Mammary epithelial cell (primary cell): ENCODE results near the gene GLYATL1B.

Experiments
- EZH2 ChIP-seq: IDR thresholded peaks from 2 replicates; pipeline ENCODE4 v1.6.1; 2012; ENCODE audit warnings: low read length, inconsistent platforms, borderline replicate concordance
- TF ChIP-seq, protein P1 (sequence below), 2 donors: IDR thresholded peaks in 1 of 2; conservative IDR thresholded peaks in 1 of 2; 2 replicates each; pipeline ENCODE4 v1.5.1; 2011 to 2012; ENCODE audit warnings: inconsistent platforms in 2 of 2, low read length in 2 of 2, mild to moderate bottlenecking in 2 of 2, control low read depth in 1 of 2, low read depth in 1 of 2; ENCODE audit not compliant: insufficient read depth in 1 of 2; ENCODE audit errors: extremely low read depth in 1 of 2

DNA sequence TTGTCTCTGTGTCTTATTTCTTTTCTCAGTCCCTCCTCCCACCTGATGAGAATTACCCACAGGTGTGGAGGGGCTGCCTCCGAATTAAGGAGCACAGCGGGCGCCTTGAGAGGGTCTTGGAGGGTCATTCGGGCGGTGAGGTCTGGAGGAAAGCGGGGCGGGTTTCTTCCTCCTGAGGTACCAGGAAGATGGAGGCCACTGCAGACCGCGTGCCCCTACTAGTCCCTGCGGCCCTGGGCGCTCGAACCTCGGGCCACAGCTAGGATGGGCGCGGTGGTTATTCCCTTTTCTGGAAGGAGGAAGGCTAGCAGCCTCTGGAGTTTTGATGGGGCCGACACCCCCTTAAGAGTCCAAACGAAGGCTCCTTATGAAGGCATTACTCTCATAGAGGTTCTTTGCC lies 51.1 kb downstream of the GLYATL1B start:
- TF ChIP-seq, protein P1, sequence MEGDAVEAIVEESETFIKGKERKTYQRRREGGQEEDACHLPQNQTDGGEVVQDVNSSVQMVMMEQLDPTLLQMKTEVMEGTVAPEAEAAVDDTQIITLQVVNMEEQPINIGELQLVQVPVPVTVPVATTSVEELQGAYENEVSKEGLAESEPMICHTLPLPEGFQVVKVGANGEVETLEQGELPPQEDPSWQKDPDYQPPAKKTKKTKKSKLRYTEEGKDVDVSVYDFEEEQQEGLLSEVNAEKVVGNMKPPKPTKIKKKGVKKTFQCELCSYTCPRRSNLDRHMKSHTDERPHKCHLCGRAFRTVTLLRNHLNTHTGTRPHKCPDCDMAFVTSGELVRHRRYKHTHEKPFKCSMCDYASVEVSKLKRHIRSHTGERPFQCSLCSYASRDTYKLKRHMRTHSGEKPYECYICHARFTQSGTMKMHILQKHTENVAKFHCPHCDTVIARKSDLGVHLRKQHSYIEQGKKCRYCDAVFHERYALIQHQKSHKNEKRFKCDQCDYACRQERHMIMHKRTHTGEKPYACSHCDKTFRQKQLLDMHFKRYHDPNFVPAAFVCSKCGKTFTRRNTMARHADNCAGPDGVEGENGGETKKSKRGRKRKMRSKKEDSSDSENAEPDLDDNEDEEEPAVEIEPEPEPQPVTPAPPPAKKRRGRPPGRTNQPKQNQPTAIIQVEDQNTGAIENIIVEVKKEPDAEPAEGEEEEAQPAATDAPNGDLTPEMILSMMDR (conservative IDR thresholded peaks at IDR 0.05 in 1 of 2, IDR thresholded peaks at IDR 0.05 in 1 of 2; ENCODE audit: extremely low read depth in 1 of 2, insufficient read depth in 1 of 2, low read depth in 1 of 2, low read length in 2 of 2), result no peak
- no peak for TF ChIP-seq EZH2
